Measurements from ENCODE around the gene ACTMAP. TPM values are rescaled to one million over a fixed set of nuclear protein-coding genes. Genes with fewer than 3 reads are reported as not detected.
"Not testable (repeated sequence)": the region's sequence is repeated elsewhere in the genome, so short reads cannot be mapped to it uniquely, and the experiment has no call there.

ACTMAP gene
- total RNA-seq, 1 donor from 2014 or later: 25.1 TPM

DNA sequence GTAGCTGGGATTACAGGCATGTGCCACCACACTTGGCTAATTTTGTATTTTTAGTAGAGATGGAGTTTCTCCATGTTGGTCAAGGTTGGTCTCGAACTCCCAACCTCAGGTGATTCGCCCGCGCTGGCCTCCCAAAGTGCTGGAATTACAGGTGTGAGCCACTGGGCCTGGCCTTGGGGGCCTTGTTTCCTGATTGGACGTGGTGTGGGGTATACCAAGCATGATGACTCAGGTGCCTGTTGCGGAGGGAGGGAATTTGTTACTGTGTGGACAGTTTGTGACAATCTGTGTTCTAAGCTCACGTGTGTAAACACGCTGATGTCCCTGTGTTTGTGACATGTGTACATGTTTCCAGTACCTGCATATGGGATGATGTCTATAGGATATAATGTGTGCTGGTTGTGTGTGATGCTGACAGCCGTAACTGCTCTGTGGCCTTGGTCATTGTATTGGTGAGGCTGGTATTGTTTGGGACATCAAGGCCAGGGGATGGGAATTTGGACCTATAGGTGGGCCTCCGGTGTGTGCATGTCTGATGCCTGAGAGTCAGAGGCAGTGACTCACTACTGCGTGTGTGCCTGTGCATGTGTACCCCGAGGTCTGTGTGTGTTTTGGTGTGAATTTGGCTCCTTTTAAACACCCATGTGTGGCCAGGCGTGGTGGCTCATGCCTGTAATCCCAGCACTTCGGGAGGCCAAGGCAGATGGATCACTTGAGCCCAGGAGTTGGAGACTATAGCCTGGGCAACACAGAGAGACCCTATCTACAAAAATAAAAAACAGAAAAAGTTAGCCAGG is 47.1 kb upstream of the ACTMAP start:
- peak overlapping the region; percentile 50 for H3K27ac Mint-ChIP-seq (ENCODE audit: unreplicated experiment)
- no peaks in the 10 kb centered on the region for H3K27me3 Mint-ChIP-seq (ENCODE audit: low read depth)
- H3K4me3 Mint-ChIP-seq: peak overlapping the region; percentile 95
- no peak for DNase-seq (ENCODE audit: low read depth, low spot score)
- no peaks in the 10 kb centered on the region for H3K9me3 Mint-ChIP-seq
- H3K36me3 Mint-ChIP-seq (ENCODE audit: low read depth): peaks cover 1% of the 10 kb centered on the region
- H3K4me1 Mint-ChIP-seq: peaks cover 27% of the 10 kb centered on the region
- TF ChIP-seq, protein P1, sequence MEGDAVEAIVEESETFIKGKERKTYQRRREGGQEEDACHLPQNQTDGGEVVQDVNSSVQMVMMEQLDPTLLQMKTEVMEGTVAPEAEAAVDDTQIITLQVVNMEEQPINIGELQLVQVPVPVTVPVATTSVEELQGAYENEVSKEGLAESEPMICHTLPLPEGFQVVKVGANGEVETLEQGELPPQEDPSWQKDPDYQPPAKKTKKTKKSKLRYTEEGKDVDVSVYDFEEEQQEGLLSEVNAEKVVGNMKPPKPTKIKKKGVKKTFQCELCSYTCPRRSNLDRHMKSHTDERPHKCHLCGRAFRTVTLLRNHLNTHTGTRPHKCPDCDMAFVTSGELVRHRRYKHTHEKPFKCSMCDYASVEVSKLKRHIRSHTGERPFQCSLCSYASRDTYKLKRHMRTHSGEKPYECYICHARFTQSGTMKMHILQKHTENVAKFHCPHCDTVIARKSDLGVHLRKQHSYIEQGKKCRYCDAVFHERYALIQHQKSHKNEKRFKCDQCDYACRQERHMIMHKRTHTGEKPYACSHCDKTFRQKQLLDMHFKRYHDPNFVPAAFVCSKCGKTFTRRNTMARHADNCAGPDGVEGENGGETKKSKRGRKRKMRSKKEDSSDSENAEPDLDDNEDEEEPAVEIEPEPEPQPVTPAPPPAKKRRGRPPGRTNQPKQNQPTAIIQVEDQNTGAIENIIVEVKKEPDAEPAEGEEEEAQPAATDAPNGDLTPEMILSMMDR (conservative IDR thresholded peaks at IDR 0.05): no peak

DNA sequence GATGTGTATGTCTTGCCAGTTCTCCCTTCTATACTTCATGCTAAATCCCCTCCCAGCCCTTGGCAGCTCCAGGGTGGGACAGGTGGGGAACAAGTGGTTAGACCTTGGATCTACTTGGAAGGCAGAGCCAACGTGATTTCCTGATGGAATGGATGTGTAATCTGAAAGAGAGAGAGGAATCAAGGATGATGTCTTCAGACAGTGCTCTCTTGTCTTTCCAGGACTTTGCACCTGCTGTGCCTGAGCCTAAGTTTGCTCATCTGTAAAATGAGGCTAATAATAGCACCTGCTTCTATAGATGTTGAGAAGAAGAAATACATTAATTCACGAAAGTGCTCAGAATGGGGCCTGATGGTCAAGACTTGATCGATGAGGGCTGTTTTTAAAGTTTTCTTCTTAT is 41.7 kb upstream of the ACTMAP start:
- H3K4me3 Mint-ChIP-seq: no peak overlapping the region
- peaks cover 4% of the 10 kb centered on the region for H3K36me3 Mint-ChIP-seq (ENCODE audit: low read depth)
- H3K27me3 Mint-ChIP-seq (ENCODE audit: low read depth): no peaks in the 10 kb centered on the region
- H3K27ac Mint-ChIP-seq (ENCODE audit: unreplicated experiment): no peak overlapping the region
- H3K4me1 Mint-ChIP-seq: peaks cover 7% of the 10 kb centered on the region
- TF ChIP-seq, protein P1 (conservative IDR thresholded peaks at IDR 0.05): no peak
- no peak for DNase-seq (ENCODE audit: low read depth, low spot score)
- no peaks in the 10 kb centered on the region for H3K9me3 Mint-ChIP-seq

DNA sequence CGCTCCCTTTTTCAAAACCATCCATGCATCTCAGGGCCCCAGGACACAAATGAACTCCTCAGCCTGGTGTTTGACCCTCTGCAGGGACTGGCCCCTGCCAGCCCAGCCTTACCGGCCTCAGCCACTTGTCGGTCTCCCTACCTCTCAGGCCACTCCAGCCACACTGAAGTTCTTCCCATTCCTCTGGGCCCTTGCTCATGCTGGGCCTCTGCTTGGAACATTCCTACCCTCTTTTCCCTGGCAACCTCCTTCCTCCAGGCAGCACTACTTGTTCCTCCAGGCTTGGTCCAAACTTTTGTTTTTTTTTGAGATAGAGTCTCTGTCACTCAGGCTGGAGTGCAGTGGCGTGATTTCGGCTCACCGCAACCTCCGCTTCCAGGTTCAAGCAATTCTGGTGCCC is 41.1 kb upstream of the ACTMAP start:
- H3K9me3 Mint-ChIP-seq: no peaks in the 10 kb centered on the region
- H3K4me3 Mint-ChIP-seq: no peak overlapping the region
- H3K36me3 Mint-ChIP-seq (ENCODE audit: low read depth): peaks cover 4% of the 10 kb centered on the region
- DNase-seq (ENCODE audit: low read depth, low spot score): no peak
- H3K4me1 Mint-ChIP-seq: peaks cover 7% of the 10 kb centered on the region
- no peaks in the 10 kb centered on the region for H3K27me3 Mint-ChIP-seq (ENCODE audit: low read depth)
- TF ChIP-seq, protein P1 (conservative IDR thresholded peaks at IDR 0.05): no peak
- H3K27ac Mint-ChIP-seq (ENCODE audit: unreplicated experiment): peak overlapping the region; percentile 81

DNA sequence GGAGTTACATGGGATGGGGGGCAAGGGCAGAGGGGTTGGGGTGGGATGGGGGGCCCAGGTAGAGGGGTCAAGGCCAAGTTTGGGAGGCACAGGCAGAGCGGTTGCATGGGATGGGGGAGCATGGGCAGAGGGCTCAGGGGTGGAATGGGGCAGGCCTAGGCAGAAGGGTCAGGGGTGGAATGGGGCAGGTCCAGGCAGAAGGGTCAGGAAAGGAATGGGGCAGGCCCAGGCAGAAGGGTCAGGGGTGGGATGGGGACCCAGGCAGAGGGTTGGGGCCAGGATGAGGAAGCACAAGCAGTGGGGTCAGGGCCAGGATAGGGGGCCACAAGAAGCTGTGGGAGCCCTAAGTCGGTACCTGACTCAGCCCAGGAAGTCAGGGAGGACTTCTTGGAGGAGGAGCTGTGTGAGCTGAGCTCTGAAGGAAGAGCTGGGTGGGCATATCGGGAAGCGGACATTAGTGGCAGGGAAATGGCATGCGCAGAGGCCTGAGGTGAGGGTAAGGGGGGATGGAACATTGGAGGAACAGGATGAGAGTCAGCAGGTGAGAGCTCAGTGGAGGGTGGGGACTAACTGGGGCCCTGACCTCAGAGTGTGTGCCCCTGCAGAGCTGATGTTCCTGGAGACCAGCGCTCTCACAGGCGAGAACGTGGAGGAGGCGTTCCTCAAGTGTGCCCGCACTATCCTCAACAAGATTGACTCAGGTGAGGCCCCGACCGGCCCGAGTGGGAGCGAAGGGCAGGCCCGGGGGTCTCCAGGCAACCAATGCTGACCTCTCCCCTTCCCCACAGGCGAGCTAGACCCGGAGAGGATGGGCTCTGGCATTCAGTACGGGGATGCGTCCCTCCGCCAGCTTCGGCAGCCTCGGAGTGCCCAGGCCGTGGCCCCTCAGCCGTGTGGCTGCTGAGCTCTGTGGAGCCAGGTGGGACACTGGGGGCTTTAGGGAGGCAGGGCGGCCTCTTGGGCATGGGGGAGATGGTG is 36.1 kb upstream of the ACTMAP start:
- H3K27ac Mint-ChIP-seq (ENCODE audit: unreplicated experiment): no peak overlapping the region
- H3K27me3 Mint-ChIP-seq (ENCODE audit: low read depth): no peaks in the 10 kb centered on the region
- H3K9me3 Mint-ChIP-seq: no peaks in the 10 kb centered on the region
- no peak overlapping the region for H3K4me3 Mint-ChIP-seq
- DNase-seq (ENCODE audit: low read depth, low spot score): no peak
- TF ChIP-seq, protein P1 (conservative IDR thresholded peaks at IDR 0.05): no peak
- peaks cover 8% of the 10 kb centered on the region for H3K36me3 Mint-ChIP-seq (ENCODE audit: low read depth)
- H3K4me1 Mint-ChIP-seq: peaks cover 4% of the 10 kb centered on the region

DNA sequence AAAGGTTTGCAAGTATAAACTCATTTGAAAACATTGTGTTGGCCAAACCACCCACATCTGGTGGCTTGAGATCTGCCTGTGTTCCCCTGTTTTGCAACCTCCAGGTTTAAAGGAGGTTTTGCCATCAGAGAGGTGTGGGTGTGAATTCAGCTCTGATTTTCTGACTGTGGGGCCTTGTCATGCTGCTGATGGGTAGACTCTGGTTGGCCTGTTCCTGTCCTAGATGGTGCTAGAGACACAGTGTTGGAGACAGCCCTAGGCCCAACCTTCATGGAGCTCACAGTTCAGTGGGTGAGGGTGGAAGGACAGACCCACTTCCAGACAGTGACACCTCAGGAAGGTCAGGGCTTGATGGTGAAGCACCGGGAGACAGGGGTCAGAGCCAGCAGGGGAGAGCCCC is 35.2 kb upstream of the ACTMAP start:
- Mint-ChIP-seq H3K27me3 (ENCODE audit: low read depth) (no peaks in the 10 kb centered on the region), H3K4me3 (no peak overlapping the region), H3K4me1 (no peaks in the 10 kb centered on the region), H3K36me3 (ENCODE audit: low read depth) (peaks cover 9% of the 10 kb centered on the region), H3K27ac (ENCODE audit: unreplicated experiment) (no peak overlapping the region), H3K9me3 (no peaks in the 10 kb centered on the region)
- DNase-seq (ENCODE audit: low read depth, low spot score): no peak
- TF ChIP-seq, protein P1 (conservative IDR thresholded peaks at IDR 0.05): no peak

DNA sequence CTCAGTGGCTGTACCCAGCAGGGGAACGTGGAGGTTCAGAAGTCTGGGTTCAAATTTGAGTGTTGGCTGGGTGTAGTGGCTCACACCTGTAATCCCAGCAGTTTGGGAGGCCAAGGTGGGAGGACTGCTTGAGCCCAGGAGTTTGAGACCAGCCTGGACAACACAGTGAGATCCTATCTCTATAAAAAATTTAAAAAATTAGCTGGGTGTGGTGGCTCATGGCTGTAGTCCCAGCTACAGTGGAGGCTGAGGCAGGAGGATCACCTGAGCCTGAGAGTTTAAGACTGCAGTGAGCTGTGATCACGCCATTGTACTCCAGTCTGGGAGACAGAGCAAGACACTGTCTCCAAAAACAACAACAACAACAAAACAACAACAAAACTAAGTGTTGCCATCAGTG is 33.9 kb upstream of the ACTMAP start:
- H3K9me3 Mint-ChIP-seq; H3K27ac Mint-ChIP-seq (ENCODE audit: unreplicated experiment); DNase-seq (ENCODE audit: low read depth, low spot score); H3K4me1 Mint-ChIP-seq; H3K27me3 Mint-ChIP-seq (ENCODE audit: low read depth); H3K36me3 Mint-ChIP-seq (ENCODE audit: low read depth); H3K4me3 Mint-ChIP-seq: not testable (repeated sequence)

Data from neural crest cell (in vitro differentiated cells).